IMR-90 (cell line): ENCODE results near the gene LRRFIP1. TPM values are rescaled to one million over a fixed set of nuclear protein-coding genes. Genes with fewer than 3 reads are reported as not detected.

Experiments
- ATAC-seq: fragments of 200-7000 bp; cut with Tn5 transposase; 2 replicates; pipeline ENCODE4 v1.9.1; 2020; ENCODE audit warnings: low read depth, mild to moderate bottlenecking, moderate library complexity
- BruUV-seq: library from RNA; stranded (reverse); fragments of 400-500 nt; replicated peaks from 2 replicates; lab custom pipeline; 2021; lab: Mats Ljungman, UMichigan
- CTCF ChIA-PET: fragments of 300-600 bp; formaldehyde crosslinking; extraction: SDS; loops from one replicate; lab custom pipeline; 2021; ENCODE audit warnings: antibody characterized with exemption; lab: Yijun Ruan, JAX
- POLR2A ChIA-PET: fragments of 300-600 bp; sonication (Branson Sonifier 250); formaldehyde crosslinking; loops from one replicate; lab custom pipeline; 2022; ENCODE audit warnings: antibody characterized with exemption; ENCODE audit not compliant: unreplicated experiment; lab: Charles Lee
- DNase-seq: peaks from one replicate; pipeline ENCODE4 v3.0.0; 2013
- H2AFZ ChIP-seq: replicated peaks from 2 replicates; pipeline ENCODE3; 2013; ENCODE audit warnings: low read length, mild to moderate bottlenecking; ENCODE audit not compliant: poor library complexity
- H2AK5ac ChIP-seq: 2 replicates; pipeline ENCODE4 v1.6.1; 2013; ENCODE audit warnings: low read depth, low read length, inconsistent platforms
- H2AK9ac ChIP-seq: replicated peaks from 2 replicates; pipeline ENCODE3; 2013; ENCODE audit warnings: mild to moderate bottlenecking, low read depth, low read length, moderate library complexity; ENCODE audit not compliant: poor library complexity
- H2BK120ac ChIP-seq: 2 replicates; pipeline ENCODE4 v1.6.1; 2013; ENCODE audit warnings: low read depth, low read length, inconsistent platforms
- H2BK15ac ChIP-seq: 3 replicates; pipeline ENCODE4 v1.6.1; 2013; ENCODE audit warnings: low read depth, low read length, inconsistent platforms
- H2BK20ac ChIP-seq: 2 replicates; pipeline ENCODE4 v1.6.1; 2013; ENCODE audit warnings: low read depth, mild to moderate bottlenecking, inconsistent platforms, low read length, moderate library complexity
- H2BK5ac ChIP-seq: 2 replicates; pipeline ENCODE4 v1.6.1; 2013; ENCODE audit warnings: mild to moderate bottlenecking, low read depth, low read length, inconsistent platforms; ENCODE audit not compliant: poor library complexity, severe bottlenecking
- H3K14ac ChIP-seq: replicated peaks from 2 replicates; pipeline ENCODE4 v1.6.1; 2013; ENCODE audit warnings: low read depth, low read length, inconsistent platforms
- H3K18ac ChIP-seq: 2 replicates; pipeline ENCODE4 v1.6.1; 2013; ENCODE audit warnings: low read depth, low read length, control low read depth
- H3K23ac ChIP-seq: 2 replicates; pipeline ENCODE4 v1.6.1; 2013; ENCODE audit warnings: low read depth, low read length, inconsistent platforms
- H3K27ac ChIP-seq: 2 replicates; pipeline ENCODE4 v1.5.1; 2013; ENCODE audit warnings: mild to moderate bottlenecking, control low read depth, low read length; ENCODE audit not compliant: insufficient read depth
- H3K27me3 ChIP-seq: 2 replicates; pipeline ENCODE4 v1.6.1; 2013; ENCODE audit warnings: low read length; ENCODE audit not compliant: control insufficient read depth, insufficient read depth
- H3K36me3 ChIP-seq: 2 replicates; pipeline ENCODE4 v1.6.1; 2013; ENCODE audit warnings: low read length, mixed read lengths; ENCODE audit not compliant: control insufficient read depth, insufficient read depth
- H3K4ac ChIP-seq: 2 replicates; pipeline ENCODE4 v1.6.1; 2013; ENCODE audit warnings: low read depth, low read length, inconsistent platforms
- H3K4me1 ChIP-seq: 2 replicates; pipeline ENCODE4 v1.6.1; 2013; ENCODE audit warnings: low read length, mixed read lengths; ENCODE audit not compliant: control insufficient read depth, insufficient read depth
- H3K4me2 ChIP-seq: 2 replicates; pipeline ENCODE4 v1.6.1; 2013; ENCODE audit warnings: low read depth, mild to moderate bottlenecking, control low read depth, low read length, moderate library complexity
- H3K4me3 ChIP-seq: 2 replicates; pipeline ENCODE4 v1.5.1; 2013; ENCODE audit warnings: low read depth, mild to moderate bottlenecking, control low read depth, low read length, moderate library complexity; ENCODE audit not compliant: insufficient read depth
- H3K56ac ChIP-seq: 2 replicates; pipeline ENCODE4 v1.6.1; 2013; ENCODE audit warnings: low read length, inconsistent platforms; ENCODE audit not compliant: insufficient read depth; ENCODE audit errors: extremely low read depth
- H3K79me1 ChIP-seq, 2 experiments: 2 replicates each; pipeline ENCODE4 v1.6.1; 2013; ENCODE audit warnings: low read length in 2 of 2, inconsistent platforms in 1 of 2, low read depth in 1 of 2
- H3K9ac ChIP-seq: 2 replicates; pipeline ENCODE4 v1.6.1; 2013; ENCODE audit warnings: low read depth, low read length, control low read depth
- H3K9me1 ChIP-seq: 2 replicates; pipeline ENCODE4 v1.6.1; 2013; ENCODE audit warnings: low read length, inconsistent platforms; ENCODE audit not compliant: insufficient read depth
- H3K9me3 ChIP-seq: 2 replicates; pipeline ENCODE4 v1.6.1; 2013; ENCODE audit warnings: low read length; ENCODE audit not compliant: control insufficient read depth, insufficient read depth
- H4K20me1 ChIP-seq: 2 replicates; pipeline ENCODE4 v1.6.1; 2013; ENCODE audit warnings: low read length, inconsistent platforms; ENCODE audit not compliant: insufficient read depth
- H4K5ac ChIP-seq: 2 replicates; pipeline ENCODE4 v1.6.1; 2013; ENCODE audit warnings: mild to moderate bottlenecking, low read depth, low read length, control low read depth
- H4K8ac ChIP-seq, 2 experiments: 2 replicates each; pipeline ENCODE4 v1.6.1; 2013; ENCODE audit warnings: low read depth in 2 of 2, low read length in 2 of 2, control low read depth in 1 of 2, inconsistent platforms in 1 of 2
- H4K91ac ChIP-seq: 2 replicates; pipeline ENCODE4 v1.6.1; 2013; ENCODE audit warnings: low read depth, low read length, inconsistent platforms; ENCODE audit not compliant: insufficient read depth
- BHLHE40 ChIP-seq: fragments of 150-350 bp; IDR thresholded peaks from 2 replicates; pipeline ENCODE4 v1.6.1; 2016; ENCODE audit warnings: mild to moderate bottlenecking, low read depth, low read length
- USF2 ChIP-seq: fragments of 150-350 bp; IDR thresholded peaks from 2 replicates; pipeline ENCODE4 v1.6.1; 2017; ENCODE audit warnings: mild to moderate bottlenecking, antibody characterized with exemption, low read length, low read depth
- WGBS, 2 experiments: methylation state at CpG; one replicate each; pipeline versions ENCODE4 v1.1.5 to v1.1.7; 2013; ENCODE audit warnings: missing lambda C conversion rate in 2 of 2; ENCODE audit not compliant: insufficient read length in 1 of 2; ENCODE audit errors: extremely low coverage in 2 of 2; 5-methylcytosine and 5-hydroxymethylcytosine counted together
- dilution Hi-C: fragments of 300-500 bp; cut with HindIII; formaldehyde crosslinking; loops from one replicate; pipeline ENCODE4 v1.14.3; 2018; ENCODE audit warnings: low sequenced_read_pairs; ENCODE audit not compliant: unreplicated experiment
- in situ Hi-C: fragments of 300-500 bp; cut with MboI; formaldehyde crosslinking; loops from 3 replicates; pipeline ENCODE4 v1.14.3; 2019; ENCODE audit warnings: low sequenced_read_pairs, inconsistent platforms, mixed read lengths
- intact Hi-C: fragments of 100-400 bp; cut with micrococcal nuclease; formaldehyde crosslinking; loops from 2 replicates; pipeline ENCODE4 v1.10.0; 2022
- polyA plus RNA-seq, 3 experiments: library from polyadenylated mRNA; depleted of rRNA; stranded (reverse); fragments of >200 nt; gene quantifications; 2 replicates each; pipeline ENCODE4 v1.2.3, GENCODE V29; 2012; ENCODE audit warnings: low replicate concordance in 1 of 3
- total RNA-seq: library from RNA; depleted of rRNA; stranded (reverse); fragments of >200 nt; gene quantifications from 2 replicates; pipeline ENCODE4 v1.2.3, GENCODE V29; 2012

The LRRFIP1 gene
- total and polyA plus RNA-seq, 2 of the 4 experiments (the other 2 are of a cell fraction): 52.2 to 54.4 TPM

DNA sequence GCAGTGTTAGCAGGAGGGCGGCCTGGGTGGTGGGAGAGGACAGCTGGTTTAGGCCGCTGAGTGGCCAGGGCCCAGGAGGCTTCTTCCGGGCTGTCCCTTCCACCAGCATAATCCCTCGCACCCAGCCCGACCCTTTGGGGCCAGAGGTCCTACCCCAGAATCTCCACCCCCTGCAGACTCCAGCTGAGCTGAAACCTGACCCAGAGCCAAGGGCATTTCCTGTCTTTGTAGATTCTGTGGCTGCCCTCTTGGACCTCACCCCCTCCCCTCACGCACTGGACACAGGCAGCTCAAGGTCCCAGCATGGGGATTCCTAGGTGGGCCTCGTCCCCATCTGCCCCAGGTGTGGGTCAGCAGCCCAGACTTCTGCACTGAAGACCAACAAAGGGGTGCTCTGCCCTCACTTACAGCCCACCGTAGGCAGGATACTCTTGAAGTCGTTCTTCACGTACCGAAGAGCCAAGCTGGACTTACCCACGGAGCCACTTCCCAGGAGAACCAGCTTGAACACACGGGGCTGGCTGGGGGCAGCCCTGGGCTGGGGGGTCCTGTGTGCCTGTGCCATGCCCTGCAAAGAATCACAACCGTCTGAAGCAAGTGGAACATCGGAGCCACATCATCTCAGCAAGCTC is 41.7 kb upstream of the LRRFIP1 start (continued):
- no peak for TF ChIP-seq BHLHE40

DNA sequence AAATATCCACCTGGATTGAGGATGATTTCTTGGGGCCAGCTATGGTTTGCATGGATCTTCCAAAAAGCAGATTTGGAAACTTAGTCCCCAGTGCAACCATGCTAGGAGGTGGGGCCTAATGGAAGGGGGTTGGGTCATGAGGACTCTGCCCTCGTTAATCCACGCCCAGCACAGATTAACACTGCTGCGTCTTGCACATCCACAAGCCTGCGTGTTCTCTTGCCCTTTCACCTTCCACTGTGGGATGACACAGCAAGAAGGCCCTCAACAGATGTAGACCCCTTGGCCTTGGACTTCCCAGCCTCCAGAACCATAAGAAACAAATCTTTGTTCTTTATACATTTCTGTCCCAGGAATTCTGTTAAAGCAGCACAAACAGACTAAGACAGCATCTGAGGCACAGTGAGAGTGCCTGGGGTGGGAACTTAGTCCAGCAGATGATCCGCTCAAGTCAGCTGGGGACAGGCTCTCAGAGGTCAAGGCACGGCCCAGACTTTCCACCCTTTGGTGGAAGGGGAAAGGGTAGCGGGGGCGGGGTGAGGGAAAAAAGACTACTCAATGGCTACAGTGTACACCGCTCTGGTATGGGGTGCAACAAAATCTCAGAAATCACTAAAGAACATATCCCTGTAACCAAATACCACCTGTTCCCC is 39.2 kb upstream of the LRRFIP1 start:
- H4K20me1 ChIP-seq: no peaks in the 10 kb centered on the region
- intact Hi-C loops (no loop called here), dilution Hi-C loops (no loop called here), in situ Hi-C loops (no loop called here)
- 0 out of 2 replicates have a peak, but pooled peaks cover 3% of the 10 kb centered on the region for H3K9me1 ChIP-seq
- no peaks in the 10 kb centered on the region for H3K36me3 ChIP-seq
- no peak overlapping the region for H3K9ac ChIP-seq
- H2BK120ac ChIP-seq: no peak overlapping the region
- H3K4me1 ChIP-seq: peaks cover 4% of the 10 kb centered on the region; the same call in 1 of the 2 replicates
- no peaks in the 10 kb centered on the region for H3K27me3 ChIP-seq
- ChIA-PET POLR2A (no interaction called here), CTCF (interaction anchor here (0.6 kb wide), 1 partner anchor 148 kb away, joined by 6 read pairs; no protein-coding TSS in a partner anchor)
- H2AK5ac ChIP-seq: no peak overlapping the region
- H4K8ac ChIP-seq: no peak overlapping the region
- H4K91ac ChIP-seq: no peak overlapping the region
- H3K4me3 ChIP-seq: no peak overlapping the region
- H2AFZ ChIP-seq: no peak overlapping the region
- no peak overlapping the region for H2BK5ac ChIP-seq
- H3K9me3 ChIP-seq: peaks cover 3% of the 10 kb centered on the region; the same call in 1 of the 2 replicates
- no peak overlapping the region for H2AK9ac ChIP-seq
- no peaks in the 10 kb centered on the region for H3K79me1 ChIP-seq
- no peak overlapping the region for H4K5ac ChIP-seq
- no TSS peak for BruUV-seq
- 92% methylated on average over 4 of the region's 9 CpGs; no CpG with 5 or more reads in 1 of the 2 experiments for whole genome bisulfite sequencing, 2 experiments
- no peak overlapping the region for H3K23ac ChIP-seq
- no peak overlapping the region for H3K56ac ChIP-seq
- no peak overlapping the region for H3K4me2 ChIP-seq
- DNase-seq (no peak), ATAC-seq (no peak)
- no peak overlapping the region for H3K27ac ChIP-seq
- no peak overlapping the region for H3K18ac ChIP-seq
- no peak overlapping the region for H2BK20ac ChIP-seq
- H3K4ac ChIP-seq: no peak overlapping the region
- no peak overlapping the region for H2BK15ac ChIP-seq
- no peak overlapping the region for H3K14ac ChIP-seq
- no peak for TF ChIP-seq USF2
